Activated naive CD8-positive, alpha-beta T cell treated with anti-CD3 and anti-CD28 coated beads, Interleukin-2, amount 50 U/mL, for 24 hours (primary cell): Measurements from ENCODE around the gene SLAMF1.
A peak's percentile ranks its signal among the peaks of the same experiment; 100 is the strongest.

Experiments used
- ATAC-seq: fragments of 150-1000 bp; cut with Tn5 transposase; one replicate; pipeline ENCODE4 v1.10.0; 2021
- DNase-seq: peaks from one replicate; pipeline ENCODE4 v3.0.0; 2021
- H3K27ac Mint-ChIP-seq: one replicate; pipeline ENCODE4 v1.8.0; 2021; ENCODE audit warnings: mild to moderate bottlenecking, mixed read lengths
- H3K27me3 Mint-ChIP-seq: one replicate; pipeline ENCODE4 v1.8.0; 2021; ENCODE audit warnings: mixed read lengths
- H3K36me3 Mint-ChIP-seq: one replicate; pipeline ENCODE4 v1.8.0; 2021; ENCODE audit warnings: low read depth, mixed read lengths
- H3K4me1 Mint-ChIP-seq: one replicate; pipeline ENCODE4 v1.8.0; 2021; ENCODE audit warnings: mixed read lengths
- H3K4me3 Mint-ChIP-seq: one replicate; pipeline ENCODE4 v1.8.0; 2021; ENCODE audit warnings: mild to moderate bottlenecking, moderate library complexity, mixed read lengths
- H3K9me3 Mint-ChIP-seq: one replicate; pipeline ENCODE4 v1.8.0; 2021; ENCODE audit warnings: mixed read lengths

Gene SLAMF1

GRCh38 chr1:160638926-160639325, 7.9 kb downstream of the SLAMF1 start:
- no peaks in the 10 kb centered on the region for H3K27me3 Mint-ChIP-seq
- peaks cover 96% of the 10 kb centered on the region for H3K4me1 Mint-ChIP-seq
- H3K36me3 Mint-ChIP-seq = peaks cover 85% of the 10 kb centered on the region
- peak overlapping the region; percentile 95 for H3K27ac Mint-ChIP-seq
- ATAC-seq = no peak
- no peak for DNase-seq
- H3K9me3 Mint-ChIP-seq = no peaks in the 10 kb centered on the region
- peak overlapping the region; percentile 77 for H3K4me3 Mint-ChIP-seq

GRCh38 chr1:160638540-160638857, 8.3 kb downstream of the SLAMF1 start:
- H3K9me3 Mint-ChIP-seq = no peaks in the 10 kb centered on the region
- no peaks in the 10 kb centered on the region for H3K27me3 Mint-ChIP-seq
- H3K4me1 Mint-ChIP-seq = peaks cover 99% of the 10 kb centered on the region
- H3K4me3 Mint-ChIP-seq = peak overlapping the region; percentile 77
- no peak for DNase-seq
- H3K27ac Mint-ChIP-seq = peak overlapping the region; percentile 95
- peaks cover 85% of the 10 kb centered on the region for H3K36me3 Mint-ChIP-seq
- ATAC-seq = no peak

GRCh38 chr1:160637821-160638539, 8.9 kb downstream of the SLAMF1 start:
- Mint-ChIP-seq H3K9me3 (no peaks in the 10 kb centered on the region), H3K27ac (peak overlapping the region; percentile 95)
- peak; percentile 18 for ATAC-seq

GRCh38 chr1:160637065-160637464, 9.8 kb downstream of the SLAMF1 start:
- no peaks in the 10 kb centered on the region for H3K27me3 Mint-ChIP-seq
- no peaks in the 10 kb centered on the region for H3K9me3 Mint-ChIP-seq
- H3K4me1 Mint-ChIP-seq = peaks cover 97% of the 10 kb centered on the region
- H3K36me3 Mint-ChIP-seq = peaks cover 84% of the 10 kb centered on the region
- ATAC-seq = no peak
- H3K27ac Mint-ChIP-seq = peak overlapping the region; percentile 95
- DNase-seq = no peak
- H3K4me3 Mint-ChIP-seq = peak overlapping the region; percentile 77

More at GRCh38 chr1:160637821-160638539, 8.9 kb downstream of the SLAMF1 start:
- peaks cover 85% of the 10 kb centered on the region for H3K36me3 Mint-ChIP-seq
- no peaks in the 10 kb centered on the region for H3K27me3 Mint-ChIP-seq
- H3K4me3 Mint-ChIP-seq = peak overlapping the region; percentile 77
- H3K4me1 Mint-ChIP-seq = peaks cover 99% of the 10 kb centered on the region
- DNase-seq = no peak

- H3K36me3 Mint-ChIP-seq = peaks cover 90% of the 10 kb centered on the region
- ATAC-seq = no peak
- H3K4me1 Mint-ChIP-seq = peaks cover 97% of the 10 kb centered on the region
- H3K9me3 Mint-ChIP-seq = no peaks in the 10 kb centered on the region
- H3K4me3 Mint-ChIP-seq = peak overlapping the region; percentile 77
- H3K27me3 Mint-ChIP-seq = no peaks in the 10 kb centered on the region
- H3K27ac Mint-ChIP-seq = peak overlapping the region; percentile 95
- no peak for DNase-seq
Observed at GRCh38 chr1:160636547-160636946, 10.3 kb downstream of the SLAMF1 start.

GRCh38 chr1:160636076-160636475, 10.8 kb downstream of the SLAMF1 start:
- H3K36me3 Mint-ChIP-seq = peaks cover 94% of the 10 kb centered on the region
- peak overlapping the region; percentile 84 for H3K27ac Mint-ChIP-seq
- DNase-seq (no peak), ATAC-seq (no peak)
- no peaks in the 10 kb centered on the region for H3K9me3 Mint-ChIP-seq
- H3K4me3 Mint-ChIP-seq = peak overlapping the region; percentile 77
- H3K27me3 Mint-ChIP-seq = no peaks in the 10 kb centered on the region
- H3K4me1 Mint-ChIP-seq = peaks cover 97% of the 10 kb centered on the region

- no peaks in the 10 kb centered on the region for H3K9me3 Mint-ChIP-seq
- peak overlapping the region; percentile 76 for H3K27ac Mint-ChIP-seq
- ATAC-seq = no peak
- DNase-seq = no peak
- peaks cover 98% of the 10 kb centered on the region for H3K4me1 Mint-ChIP-seq
- peaks cover 96% of the 10 kb centered on the region for H3K36me3 Mint-ChIP-seq
- no peaks in the 10 kb centered on the region for H3K27me3 Mint-ChIP-seq
- peak overlapping the region; percentile 38 for H3K4me3 Mint-ChIP-seq
Observed at GRCh38 chr1:160634543-160635491, 12.0 kb downstream of the SLAMF1 start.

GRCh38 chr1:160633330-160633903, 13.4 kb downstream of the SLAMF1 start:
- no peak for ATAC-seq
- H3K27me3 Mint-ChIP-seq = no peaks in the 10 kb centered on the region
- peak overlapping the region; percentile 71 for H3K27ac Mint-ChIP-seq
- DNase-seq = no peak
- H3K4me3 Mint-ChIP-seq = peak overlapping the region; percentile 58
- H3K9me3 Mint-ChIP-seq = no peaks in the 10 kb centered on the region
- H3K4me1 Mint-ChIP-seq = peaks cover 98% of the 10 kb centered on the region
- peaks cover 92% of the 10 kb centered on the region for H3K36me3 Mint-ChIP-seq

- Mint-ChIP-seq H3K27me3 (no peaks in the 10 kb centered on the region), H3K27ac (peak overlapping the region; percentile 99), H3K9me3 (no peaks in the 10 kb centered on the region), H3K4me3 (no peak overlapping the region), H3K4me1 (peaks cover 98% of the 10 kb centered on the region), H3K36me3 (peaks cover 92% of the 10 kb centered on the region)
- DNase-seq = no peak
- no peak for ATAC-seq
Observed at GRCh38 chr1:160631983-160632625, 14.7 kb downstream of the SLAMF1 start.

- no peaks in the 10 kb centered on the region for H3K27me3 Mint-ChIP-seq
- DNase-seq = no peak
- peak overlapping the region; percentile 99 for H3K27ac Mint-ChIP-seq
- peak overlapping the region; percentile 53 for H3K4me3 Mint-ChIP-seq
- H3K36me3 Mint-ChIP-seq = peaks cover 87% of the 10 kb centered on the region
- no peak for ATAC-seq
- H3K4me1 Mint-ChIP-seq = peaks cover 98% of the 10 kb centered on the region
- no peaks in the 10 kb centered on the region for H3K9me3 Mint-ChIP-seq
Observed at GRCh38 chr1:160630523-160631451, 16.1 kb downstream of the SLAMF1 start.

- DNase-seq (peak; percentile 57), ATAC-seq (peak; percentile 6)
- Mint-ChIP-seq H3K27me3 (no peaks in the 10 kb centered on the region), H3K9me3 (no peaks in the 10 kb centered on the region), H3K27ac (peak overlapping the region; percentile 99), H3K4me3 (peak overlapping the region; percentile 53), H3K36me3 (peaks cover 87% of the 10 kb centered on the region), H3K4me1 (peaks cover 98% of the 10 kb centered on the region)
Observed at GRCh38 chr1:160629286-160630210, 17.3 kb downstream of the SLAMF1 start.

- ATAC-seq (no peak), DNase-seq (no peak)
- H3K4me1 Mint-ChIP-seq = peaks cover 98% of the 10 kb centered on the region
- H3K9me3 Mint-ChIP-seq = no peaks in the 10 kb centered on the region
- H3K4me3 Mint-ChIP-seq = peak overlapping the region; percentile 53
- H3K36me3 Mint-ChIP-seq = peaks cover 87% of the 10 kb centered on the region
- H3K27me3 Mint-ChIP-seq = no peaks in the 10 kb centered on the region
- H3K27ac Mint-ChIP-seq = peak overlapping the region; percentile 99
Observed at GRCh38 chr1:160628799-160629263, 18.0 kb downstream of the SLAMF1 start.
